ENCODE data around the gene C1QTNF12. TPM values are rescaled to one million over a fixed set of nuclear protein-coding genes. Genes with fewer than 3 reads are reported as not detected.

Gene C1QTNF12
- total and polyA plus RNA-seq, 2 of the 8 experiments (the other 6 are each of a cell fraction or from before 2014, with no cell fraction given) = 2.1 to 3.7 TPM

DNA sequence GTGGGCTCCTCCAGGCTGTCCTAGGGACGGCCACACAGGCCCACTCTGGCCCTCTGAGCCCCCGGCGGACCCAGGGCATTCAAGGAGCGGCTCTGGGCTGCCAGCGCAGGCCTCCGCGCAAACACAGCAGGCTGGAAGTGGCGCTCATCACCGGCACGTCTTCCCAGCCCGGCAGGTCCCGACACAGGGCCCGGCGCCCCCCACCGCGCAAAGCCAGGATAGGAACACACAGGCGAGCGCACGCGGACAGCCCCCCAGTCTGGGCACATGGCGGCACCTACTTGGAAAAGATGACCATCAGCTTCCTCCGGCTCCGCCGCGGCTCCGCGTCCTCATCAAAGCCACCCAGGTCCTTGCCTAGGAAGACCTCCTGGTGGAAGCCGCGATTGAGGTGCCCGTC, 18.3 kb downstream of the C1QTNF12 start:
- Histone ChIP-seq H3K9me3 (ENCODE audit: insufficient read depth in 2 of 2, low read depth in 1 of 2, low read length in 1 of 2) (peaks cover 0 to 8% of the 10 kb centered on the region in 2 experiments; a peak in 2 of 4 replicates), H3K23ac (ENCODE audit: insufficient read length) (no peak overlapping the region), H2BK15ac (ENCODE audit: low read length) (no peak overlapping the region), H3K4ac (replicated peaks; ENCODE audit: insufficient read length, low read depth, low read length) (no peak overlapping the region), H3K56ac (replicated peaks; ENCODE audit: insufficient read length, low read depth, low read length) (no peak overlapping the region), H3K4me3 (ENCODE audit: extremely low read depth in 1 of 4, insufficient read depth in 2 of 4, low read depth in 3 of 4, low read length in 4 of 4) (no peak overlapping the region), H4K20me1 (replicated peaks in 1 of 2; ENCODE audit: control insufficient read depth in 1 of 2, insufficient read depth in 2 of 2, low read length in 2 of 2) (peaks cover 5 to 27% of the 10 kb centered on the region in 2 experiments), H3K18ac (ENCODE audit: extremely low read depth, low read length) (no peak overlapping the region), H4K8ac (ENCODE audit: extremely low read depth, insufficient read depth, low read length) (no peak overlapping the region), H2AK5ac (ENCODE audit: low read depth, low read length) (no peak overlapping the region), H4K5ac (ENCODE audit: insufficient read length, low read depth, low read length) (no peak overlapping the region), H3K79me1 (ENCODE audit: low read depth, low read length) (peaks cover 36% of the 10 kb centered on the region), H2BK12ac (ENCODE audit: low read depth, low read length) (no peak overlapping the region), H3K4me1 (replicated peaks in 1 of 4; ENCODE audit: control insufficient read depth in 3 of 4, insufficient read depth in 4 of 4, low read length in 3 of 4) (peaks cover 0 to 6% (median under 1%) of the 10 kb centered on the region in 4 experiments; a peak in 4 of 7 replicates), H3K27ac (ENCODE audit: low read depth, low read length) (no peak overlapping the region), H4K91ac (replicated peaks; ENCODE audit: insufficient read length, low read length) (no peak overlapping the region), H3K4me2 (ENCODE audit: insufficient read depth in 1 of 2, low read depth in 2 of 2, low read length in 2 of 2) (no peak overlapping the region), H3K23me2 (ENCODE audit: low read depth, low read length) (peaks cover 7% of the 10 kb centered on the region), H3K79me2 (ENCODE audit: control insufficient read depth in 1 of 2, insufficient read depth in 2 of 2, low read length in 2 of 2) (peaks cover 6 to 39% of the 10 kb centered on the region in 2 experiments; a peak in 3 of 4 replicates), H3K14ac (ENCODE audit: insufficient read length) (no peak overlapping the region), H2BK20ac (ENCODE audit: low read length) (no peak overlapping the region), H2AFZ (ENCODE audit: low read length) (no peak overlapping the region), H3K9ac (replicated peaks in 1 of 4; ENCODE audit: extremely low read depth in 1 of 4, low read depth in 3 of 4, low read length in 3 of 4) (no peak overlapping the region), H2BK120ac (replicated peaks; ENCODE audit: low read depth, low read length) (no peak overlapping the region), H3K36me3 (ENCODE audit: control insufficient read depth in 2 of 4, insufficient read depth in 4 of 4, low read length in 3 of 4) (peaks cover 2 to 23% (median 7%) of the 10 kb centered on the region in 4 experiments; a peak in 7 of 8 replicates), H3K27me3 (replicated peaks in 1 of 4; ENCODE audit: control insufficient read depth in 3 of 4, extremely low read depth in 1 of 4, insufficient read depth in 3 of 4, low read length in 3 of 4) (no peaks in the 10 kb centered on the region), H2BK5ac (ENCODE audit: low read depth, low read length) (no peak overlapping the region)
- POLR2A ChIA-PET (ENCODE audit: partially characterized antibody) = interaction anchor here (1.1 to 3.1 kb wide), 2 partner anchors 9 to 12 kb away, joined by 3 to 15 read pairs; no protein-coding TSS in a partner anchor
- FAIRE-seq = no peak
- 99% methylated on average over 27 of the region's 30 CpGs; no CpG with 5 or more reads in 1 of the 2 experiments for WGBS, 2 experiments (ENCODE audit: extremely low coverage in 1 of 2, insufficient coverage in 1 of 2, insufficient read length in 1 of 2, insufficient replicate concordance in 2 of 2, low coverage in 1 of 2, low lambda C conversion rate in 2 of 2, missing lambda C conversion rate in 1 of 2)
- TF ChIP-seq TAF7 (optimal IDR thresholded peaks at IDR 0.05; ENCODE audit: borderline replicate concordance, low read depth, low read length) = no peak
- TF ChIP-seq EZH2 (IDR thresholded peaks at IDR 0.05; ENCODE audit: low read depth, low read length, severe bottlenecking) = no peak
- TF ChIP-seq TAF1 (IDR thresholded peaks at IDR 0.05; ENCODE audit: low read depth, low read length) = no peak
- no peak for TF ChIP-seq NRF1 (IDR thresholded peaks at IDR 0.05; ENCODE audit: low read depth, low read length)
- no peak for TF ChIP-seq RAD21 (IDR thresholded peaks at IDR 0.05 in 1 of 2, conservative IDR thresholded peaks at IDR 0.05 in 1 of 2; ENCODE audit: low read depth in 2 of 2, low read length in 2 of 2)
- TF ChIP-seq CREB1 (IDR thresholded peaks at IDR 0.05) = no peak
- TF ChIP-seq, protein P1, sequence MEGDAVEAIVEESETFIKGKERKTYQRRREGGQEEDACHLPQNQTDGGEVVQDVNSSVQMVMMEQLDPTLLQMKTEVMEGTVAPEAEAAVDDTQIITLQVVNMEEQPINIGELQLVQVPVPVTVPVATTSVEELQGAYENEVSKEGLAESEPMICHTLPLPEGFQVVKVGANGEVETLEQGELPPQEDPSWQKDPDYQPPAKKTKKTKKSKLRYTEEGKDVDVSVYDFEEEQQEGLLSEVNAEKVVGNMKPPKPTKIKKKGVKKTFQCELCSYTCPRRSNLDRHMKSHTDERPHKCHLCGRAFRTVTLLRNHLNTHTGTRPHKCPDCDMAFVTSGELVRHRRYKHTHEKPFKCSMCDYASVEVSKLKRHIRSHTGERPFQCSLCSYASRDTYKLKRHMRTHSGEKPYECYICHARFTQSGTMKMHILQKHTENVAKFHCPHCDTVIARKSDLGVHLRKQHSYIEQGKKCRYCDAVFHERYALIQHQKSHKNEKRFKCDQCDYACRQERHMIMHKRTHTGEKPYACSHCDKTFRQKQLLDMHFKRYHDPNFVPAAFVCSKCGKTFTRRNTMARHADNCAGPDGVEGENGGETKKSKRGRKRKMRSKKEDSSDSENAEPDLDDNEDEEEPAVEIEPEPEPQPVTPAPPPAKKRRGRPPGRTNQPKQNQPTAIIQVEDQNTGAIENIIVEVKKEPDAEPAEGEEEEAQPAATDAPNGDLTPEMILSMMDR (IDR thresholded peaks at IDR 0.05; ENCODE audit: control extremely low read depth in 1 of 3, insufficient read depth in 1 of 3, low read depth in 1 of 3, low read length in 3 of 3) = no peak
- TF ChIP-seq SAP30 (IDR thresholded peaks at IDR 0.05; ENCODE audit: insufficient read depth, insufficient replicate concordance, low read length) = no peak
- CTCF ChIA-PET (ENCODE audit: partially characterized antibody) = interaction anchor here (1.0 to 6.2 kb wide), 5 partner anchors 9 to 106 kb away, joined by 3 to 28 read pairs (median 3); no protein-coding TSS in a partner anchor
- no peak for DNase-seq (ENCODE audit: low read depth in 1 of 2, low spot score in 2 of 2)
